Liver (tissue), 9 donors: Measurements from ENCODE around the gene DST. TPM values are rescaled to one million over a fixed set of nuclear protein-coding genes. Genes with fewer than 3 reads are reported as not detected.

Source experiments
- DNase-seq: peaks from one replicate; pipeline ENCODE4 v3.0.0-alpha.2; 2017; ENCODE audit warnings: low spot score
- H3K27ac ChIP-seq, 2 donors: one replicate each; pipeline ENCODE4 v1.7.0; 2013; ENCODE audit warnings: inconsistent platforms in 2 of 2, low read length in 2 of 2, control low read depth in 1 of 2, low read depth in 1 of 2, mild to moderate bottlenecking in 1 of 2
- H3K27me3 ChIP-seq, 4 donors: one replicate each; pipeline versions ENCODE4 v1.6.1 to v1.7.0; 2013; ENCODE audit warnings: low read length in 3 of 4, inconsistent platforms in 1 of 4, mild to moderate bottlenecking in 1 of 4, moderate library complexity in 1 of 4; ENCODE audit not compliant: control insufficient read depth in 4 of 4, insufficient read depth in 4 of 4
- H3K36me3 ChIP-seq, 4 donors: one replicate each; pipeline versions ENCODE4 v1.6.1 to v1.7.0; 2013; ENCODE audit warnings: low read length in 3 of 4, mild to moderate bottlenecking in 3 of 4, low read depth in 1 of 4, moderate library complexity in 1 of 4; ENCODE audit not compliant: control insufficient read depth in 4 of 4, insufficient read depth in 3 of 4
- H3K4me1 ChIP-seq, 4 donors: one replicate each; pipeline versions ENCODE4 v1.6.1 to v1.7.0; 2013; ENCODE audit warnings: low read length in 3 of 4, mild to moderate bottlenecking in 3 of 4, moderate library complexity in 1 of 4; ENCODE audit not compliant: control insufficient read depth in 4 of 4, insufficient read depth in 4 of 4
- H3K4me3 ChIP-seq, 3 donors: one replicate each; pipeline versions ENCODE4 v1.6.1 to v1.7.0; 2013; ENCODE audit warnings: low read length in 3 of 3, control low read depth in 1 of 3, low read depth in 1 of 3, mild to moderate bottlenecking in 1 of 3
- H3K9ac ChIP-seq, 2 donors: one replicate each; pipeline ENCODE4 v1.7.0; 2013; ENCODE audit warnings: low read length in 2 of 2, mild to moderate bottlenecking in 2 of 2, moderate library complexity in 2 of 2, control low read depth in 1 of 2, low read depth in 1 of 2
- H3K9me3 ChIP-seq, 4 donors: one replicate each; pipeline versions ENCODE4 v1.6.1 to v1.7.0; 2013; ENCODE audit warnings: low read length in 3 of 4; ENCODE audit not compliant: control insufficient read depth in 4 of 4
- ATF3 ChIP-seq: IDR thresholded peaks from 2 replicates; pipeline ENCODE4 v1.6.1; 2016; ENCODE audit warnings: antibody characterized with exemption
- CTCF ChIP-seq: fragments of 150-350 bp; IDR thresholded peaks from 2 replicates; pipeline ENCODE4 v1.5.1; 2017; ENCODE audit warnings: improper control_type of control experiment, low read depth, low read length; ENCODE audit not compliant: missing input control
- FOXA1 ChIP-seq: IDR thresholded peaks from 2 replicates; pipeline ENCODE4 v1.6.1; 2016; ENCODE audit warnings: antibody characterized with exemption
- FOXA2 ChIP-seq: IDR thresholded peaks from 2 replicates; pipeline ENCODE4 v1.6.1; 2016; ENCODE audit warnings: antibody characterized with exemption
- HNF4A ChIP-seq, 2 donors: conservative IDR thresholded peaks; 2 replicates each; pipeline ENCODE4 v1.6.1; 2016; ENCODE audit warnings: antibody characterized with exemption in 2 of 2, mild to moderate bottlenecking in 2 of 2
- HNF4G ChIP-seq: IDR thresholded peaks from 2 replicates; pipeline ENCODE4 v1.6.1; 2016; ENCODE audit warnings: antibody characterized with exemption
- JUND ChIP-seq, 2 donors: IDR thresholded peaks; 2 replicates each; pipeline ENCODE4 v1.6.1; 2016; ENCODE audit warnings: antibody characterized with exemption in 2 of 2
- MAX ChIP-seq: IDR thresholded peaks from 2 replicates; pipeline ENCODE4 v1.6.1; 2016; ENCODE audit warnings: antibody characterized with exemption
- NR2F2 ChIP-seq: IDR thresholded peaks from 2 replicates; pipeline ENCODE4 v1.6.1; 2016; ENCODE audit warnings: antibody characterized with exemption
- RAD21 ChIP-seq, 2 donors: IDR thresholded peaks; 2 replicates each; pipeline ENCODE4 v1.6.1; 2016; ENCODE audit warnings: antibody characterized with exemption in 2 of 2, mild to moderate bottlenecking in 2 of 2
- REST ChIP-seq: IDR thresholded peaks from 2 replicates; pipeline ENCODE4 v1.6.1; 2016; ENCODE audit warnings: antibody characterized with exemption, mild to moderate bottlenecking
- RXRA ChIP-seq, 2 donors: IDR thresholded peaks; 2 replicates each; pipeline ENCODE4 v1.6.1; 2017 to 2018; ENCODE audit warnings: antibody characterized with exemption in 2 of 2, mild to moderate bottlenecking in 1 of 2
- SP1 ChIP-seq: IDR thresholded peaks from 2 replicates; pipeline ENCODE4 v1.6.1; 2018; ENCODE audit warnings: antibody characterized with exemption, mild to moderate bottlenecking
- TAF1 ChIP-seq: conservative IDR thresholded peaks from 2 replicates; pipeline ENCODE4 v1.6.1; 2016; ENCODE audit warnings: antibody characterized with exemption, mild to moderate bottlenecking
- ZBTB33 ChIP-seq: IDR thresholded peaks from 2 replicates; pipeline ENCODE4 v1.6.1; 2016; ENCODE audit warnings: antibody characterized with exemption
- WGBS: extraction: QIAGEN DNeasy Blood & Tissue Kit; methylation state at CpG from one replicate; pipeline ENCODE4 v1.1.7; 2013; 5-methylcytosine and 5-hydroxymethylcytosine counted together
- polyA plus RNA-seq, 2 donors: library from polyadenylated mRNA; stranded (reverse) in 1 of 2; unstranded in 1 of 2; fragments of 200-250 nt in 1 of 2; fragments of >200 nt in 1 of 2; fragmentation: Nextera tagmentation in 1 of 2; extraction: Ambion mirVana in 1 of 2; gene quantifications; one replicate each; pipeline versions ENCODE4 v1.2.1 to v1.2.3, GENCODE V29; 2013 to 2015
- total RNA-seq, 2 donors: library from RNA; depleted of rRNA; stranded (reverse); fragments of >200 nt; gene quantifications; one replicate each; pipeline ENCODE4 v1.2.3, GENCODE V29; 2014
- donor health status: healthy.
- donor health status: healthy.
- donor health status: healthy.
- donor health status: healthy.
- donor health status: healthy.

The DST gene
- total and polyA plus RNA-seq, 4 donors = 30.5 to 234 (median 86.7) TPM

DNA sequence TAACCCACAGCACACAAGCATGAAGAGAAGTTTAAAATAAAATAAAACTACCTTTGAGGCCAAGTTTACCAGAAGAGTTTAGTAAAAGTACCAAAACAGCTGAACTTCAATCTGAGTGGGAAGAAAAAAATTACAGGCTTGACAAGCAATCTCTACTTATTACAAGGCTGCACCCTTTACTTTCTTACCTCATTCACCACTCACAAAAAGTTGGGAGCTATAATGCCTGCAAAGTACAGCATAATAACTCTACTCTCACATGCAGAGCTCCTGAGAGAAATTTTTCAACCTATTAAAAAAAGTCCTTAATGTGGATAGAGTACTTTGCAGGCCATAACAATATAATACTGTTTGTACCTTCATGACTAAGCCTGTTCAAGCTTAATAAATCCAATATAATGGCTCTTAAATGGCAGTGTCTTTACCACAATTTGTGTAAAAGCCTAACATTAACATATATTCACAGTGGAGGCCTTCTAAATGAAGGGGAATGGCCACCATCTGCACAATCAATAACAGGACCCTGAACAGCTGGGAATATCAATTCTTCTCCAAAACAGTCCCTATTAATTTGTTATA lies 103.1 kb downstream of the DST start:
- H3K27me3 ChIP-seq = no peaks in the 10 kb centered on the region
- H3K9ac ChIP-seq = peak overlapping the region in 1 of 2 donors; percentile 16
- TF ChIP-seq RXRA (IDR thresholded peaks at IDR 0.05) (no peak), RAD21 (IDR thresholded peaks at IDR 0.05) (no peak), HNF4G (no peak), HNF4A (conservative IDR thresholded peaks at IDR 0.05) (no peak), SP1 (no peak)
- H3K4me3 ChIP-seq = peak overlapping the region in 1 of 3 donors; percentile 57
- H3K9me3 ChIP-seq = no peaks in the 10 kb centered on the region
- H3K4me1 ChIP-seq = peaks cover 3 to 34% (median 21%) of the 10 kb centered on the region in 4 donors
- H3K27ac ChIP-seq = peak overlapping the region in 1 of 2 donors; percentile 89
- no peak for DNase-seq
- H3K36me3 ChIP-seq = peaks cover 0 to 21% (median 17%) of the 10 kb centered on the region in 4 donors

- Histone ChIP-seq H3K4me1 (peaks cover 3 to 34% (median 21%) of the 10 kb centered on the region in 4 donors), H3K4me3 (no peak overlapping the region), H3K9ac (peak overlapping the region in 1 of 2 donors; percentile 16)
These were observed 103.8 kb downstream of the DST start for GRCh38 chr6:56538851-56539250.

More at GRCh38 chr6:56538851-56539250, 103.8 kb downstream of the DST start:
- Histone ChIP-seq H3K27ac (no peak overlapping the region), H3K27me3 (no peaks in the 10 kb centered on the region), H3K36me3 (peaks cover 2 to 25% (median 20%) of the 10 kb centered on the region in 4 donors), H3K9me3 (no peaks in the 10 kb centered on the region)
- no peak for DNase-seq
- TF ChIP-seq FOXA2 = no peak
- no peak for TF ChIP-seq HNF4A (conservative IDR thresholded peaks at IDR 0.05)
- TF ChIP-seq MAX = no peak
- no peak for TF ChIP-seq NR2F2
- no peak for TF ChIP-seq CTCF
- no peak for TF ChIP-seq TAF1
- no peak for TF ChIP-seq REST
- no peak for TF ChIP-seq JUND (IDR thresholded peaks at IDR 0.05)
- no peak for TF ChIP-seq RXRA (IDR thresholded peaks at IDR 0.05)
- no peak for TF ChIP-seq SP1
- TF ChIP-seq ZBTB33 = no peak
- no peak for TF ChIP-seq ATF3
- no peak for TF ChIP-seq FOXA1
- 46% methylated on average over 2 of the region's 2 CpGs for WGBS
